GM18505 (cell line): ENCODE measurements around the gene ARMC6.

Experiments used
- ATAC-seq: cut with Tn5 transposase; IDR thresholded peaks from one replicate; pipeline ENCODE4 v1.9.1; 2021; ENCODE audit not compliant: unreplicated experiment
- POLR2A ChIP-seq: IDR thresholded peaks from 4 replicates; pipeline ENCODE4 v1.6.1; 2011; ENCODE audit warnings: borderline replicate concordance; ENCODE audit not compliant: insufficient read depth, insufficient read length; ENCODE audit errors: extremely low read depth

The ARMC6 gene

DNA sequence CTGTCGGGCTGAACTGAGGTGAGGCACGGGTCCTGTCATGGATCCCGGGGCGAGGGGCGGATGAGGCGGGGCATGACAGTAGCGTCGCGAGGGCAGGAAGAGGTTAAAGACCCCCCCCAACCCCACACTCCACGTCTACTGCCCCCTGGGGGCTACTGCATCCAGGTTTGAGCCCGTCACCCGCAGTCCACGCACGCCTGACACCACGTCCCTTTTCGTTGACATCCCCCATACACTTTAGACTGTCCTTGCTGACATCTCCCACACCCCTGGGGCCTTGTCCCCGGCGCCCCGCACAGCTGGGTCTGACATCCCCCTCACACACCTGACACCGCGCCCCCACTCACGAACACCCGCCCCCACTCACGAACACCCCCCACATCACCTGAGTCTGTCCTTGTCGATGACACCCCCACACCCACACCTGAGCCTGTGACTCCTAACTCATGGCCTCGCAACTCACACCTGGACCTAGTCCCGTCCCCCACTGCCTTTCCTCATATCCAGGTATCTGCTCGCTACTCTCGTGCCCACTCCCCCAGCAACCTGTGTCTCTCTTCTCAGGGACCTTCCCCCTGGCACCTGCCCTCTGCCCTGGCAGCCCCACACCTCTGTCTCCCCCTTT, 30.8 kb downstream of the ARMC6 start:
- ATAC-seq, result no peak

GRCh38 chr19:19064811-19065745, 31.7 kb downstream of the ARMC6 start:
- TF ChIP-seq POLR2A, result no peak
- ATAC-seq, result no peak

More for the DNA sequence above, 30.8 kb downstream of the ARMC6 start:
- TF ChIP-seq POLR2A, result peak; percentile 51

- ATAC-seq, result no peak
- no peak for TF ChIP-seq POLR2A
These were observed 34.1 kb downstream of the ARMC6 start for GRCh38 chr19:19067276-19068072.

GRCh38 chr19:19068659-19069654, 35.6 kb downstream of the ARMC6 start:
- TF ChIP-seq POLR2A, result peak; percentile 29
- no peak for ATAC-seq

DNA sequence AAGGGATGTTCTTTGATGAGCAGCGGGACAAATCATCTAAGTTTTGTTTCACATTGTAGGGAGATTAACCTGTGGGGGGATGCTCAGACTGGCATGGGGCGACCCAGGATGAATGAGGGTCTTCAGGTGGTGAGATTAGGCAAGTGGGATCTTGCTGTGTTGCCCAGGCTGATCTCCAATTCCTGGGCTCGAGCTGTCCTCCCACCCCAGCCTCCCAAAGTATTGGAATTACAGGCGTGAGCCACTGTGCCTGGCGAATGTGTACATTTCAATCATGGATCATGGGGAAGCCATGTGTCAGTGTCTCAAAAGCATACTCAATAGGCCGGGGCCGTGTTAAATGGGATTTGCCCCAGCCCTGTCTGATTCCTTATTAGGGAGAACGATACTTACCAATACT, 38.5 kb downstream of the ARMC6 start:
- no peak for ATAC-seq
- no peak for TF ChIP-seq POLR2A

DNA sequence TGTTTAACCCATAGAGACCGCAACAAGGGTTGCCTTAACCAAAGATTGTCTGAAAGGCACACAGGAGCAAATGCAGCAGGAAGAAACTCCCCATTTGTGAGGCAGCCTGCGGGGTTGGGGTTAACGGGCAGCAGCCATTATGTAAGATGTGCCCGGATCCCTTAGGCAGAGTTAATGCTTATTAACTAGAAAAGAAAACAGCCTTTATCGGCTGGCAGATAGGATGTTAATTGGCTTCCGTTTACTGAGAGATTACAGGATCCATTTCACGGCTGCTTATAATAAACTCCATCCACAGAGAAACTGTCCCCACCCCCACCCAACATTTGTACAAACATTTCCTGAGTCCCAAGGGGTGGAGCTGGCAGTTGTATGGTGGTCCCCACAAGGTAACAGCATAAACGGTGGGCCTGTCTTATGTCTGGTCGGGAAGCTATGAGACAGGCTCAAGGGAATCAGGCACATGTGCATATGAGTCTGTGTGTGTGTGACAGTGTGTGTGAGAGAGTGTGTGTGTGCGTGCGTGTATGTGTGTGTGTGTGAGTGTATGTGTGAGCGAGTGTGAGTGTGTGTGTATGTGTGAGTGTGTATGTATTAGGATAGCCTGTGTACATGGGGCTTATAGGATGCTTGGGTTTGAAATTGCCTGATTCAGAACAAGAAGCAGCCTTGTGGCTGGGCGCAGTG, 40.9 kb downstream of the ARMC6 start:
- no peak for TF ChIP-seq POLR2A
- ATAC-seq, result no peak

DNA sequence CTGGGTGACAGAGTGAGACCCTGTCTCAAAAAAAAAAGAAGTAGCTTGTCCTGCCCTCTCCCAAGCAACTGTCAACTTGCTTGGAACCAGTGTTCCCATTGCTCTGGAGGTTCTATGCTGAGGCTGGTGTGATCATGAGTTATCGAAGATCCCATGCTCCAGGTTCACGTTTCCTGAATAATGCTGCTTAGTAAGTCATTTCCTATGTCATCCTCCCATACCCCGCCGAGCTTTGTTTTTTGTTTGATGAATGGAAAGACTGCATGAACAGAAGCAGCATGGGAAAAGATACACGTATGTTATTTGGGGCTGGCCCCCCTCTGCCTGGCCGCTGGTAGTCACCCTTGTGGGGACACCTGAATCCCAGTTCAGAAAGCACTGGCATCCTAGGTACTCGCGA, 41.7 kb downstream of the ARMC6 start:
- ATAC-seq, result no peak
- TF ChIP-seq POLR2A, result no peak

GRCh38 chr19:19076476-19076875, 43.1 kb downstream of the ARMC6 start:
- ATAC-seq, result no peak
- TF ChIP-seq POLR2A, result no peak

GRCh38 chr19:19077103-19077502, 43.7 kb downstream of the ARMC6 start:
- TF ChIP-seq POLR2A, result no peak
- ATAC-seq, result no peak

DNA sequence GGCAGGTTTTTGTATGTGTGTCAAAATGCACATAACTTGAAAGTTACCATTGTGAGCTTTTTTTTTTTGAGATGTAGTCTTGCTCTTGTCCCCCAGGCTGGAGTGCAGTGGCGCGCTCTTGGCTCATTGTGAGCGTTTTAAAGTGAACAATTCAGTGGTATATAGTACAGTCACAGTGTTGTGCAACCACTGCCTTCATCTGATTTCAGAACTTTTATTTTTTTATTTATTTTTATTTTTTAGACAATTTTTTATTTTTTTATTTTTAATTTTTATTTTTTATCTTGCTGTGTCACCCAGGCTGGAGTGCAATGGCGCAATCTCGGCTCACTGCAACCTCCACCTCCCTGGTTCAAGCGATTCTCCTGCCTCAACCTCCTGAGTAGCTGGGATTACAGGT, 45.4 kb downstream of the ARMC6 start:
- no peak for ATAC-seq
- no peak for TF ChIP-seq POLR2A

GRCh38 chr19:19079571-19079970, 46.2 kb downstream of the ARMC6 start:
- TF ChIP-seq POLR2A, result no peak
- ATAC-seq, result no peak
